Heart left ventricle (tissue), 16 donors: ENCODE measurements around the gene DMBT1. TPM values are rescaled to one million over a fixed set of nuclear protein-coding genes. Genes with fewer than 3 reads are reported as not detected.
A peak's percentile ranks its signal among the peaks of the same experiment; 100 is the strongest.

Source experiments
- ATAC-seq, 4 donors: fragments of 200-7000 bp; cut with Tn5 transposase; one replicate each; pipeline ENCODE4 v1.9.1; 2020 to 2022; ENCODE audit warnings: moderate library complexity in 4 of 4, mild to moderate bottlenecking in 3 of 4, moderate number of reproducible peaks in 1 of 4
- DNase-seq, 5 donors: peaks; one replicate each; pipeline ENCODE4 v3.0.0-alpha.2; 2020
- H3K27ac ChIP-seq, 12 donors: fragments of 200-600 bp; sonication (generic) in 4 of 12; one replicate each; pipeline versions ENCODE4 v1.5.0 to v1.8.0; 2016 to 2022; ENCODE audit warnings: mild to moderate bottlenecking in 2 of 12
- H3K27me3 ChIP-seq, 9 donors: fragments of 200-600 bp; sonication (generic) in 2 of 9; one replicate each; pipeline versions ENCODE4 v1.5.1 to v1.8.0; 2016 to 2022; ENCODE audit warnings: mild to moderate bottlenecking in 3 of 9
- H3K36me3 ChIP-seq, 9 donors: fragments of 200-600 bp; sonication (generic) in 2 of 9; one replicate each; pipeline versions ENCODE4 v1.5.0 to v1.8.0; 2018 to 2022; ENCODE audit warnings: mild to moderate bottlenecking in 2 of 9
- H3K4me1 ChIP-seq, 12 donors: fragments of 200-600 bp; sonication (generic) in 4 of 12; one replicate each; pipeline versions ENCODE4 v1.5.0 to v1.8.0; 2016 to 2022; ENCODE audit warnings: mild to moderate bottlenecking in 3 of 12
- H3K4me3 ChIP-seq, 12 donors: fragments of 200-600 bp; sonication (generic) in 4 of 12; one replicate each; pipeline versions ENCODE4 v1.5.0 to v1.8.0; 2017 to 2022; ENCODE audit warnings: mild to moderate bottlenecking in 9 of 12, moderate library complexity in 4 of 12
- H3K9me3 ChIP-seq, 12 donors: fragments of 200-600 bp; sonication (generic) in 4 of 12; one replicate each; pipeline versions ENCODE4 v1.5.0 to v1.8.0; 2016 to 2022; ENCODE audit warnings: mild to moderate bottlenecking in 1 of 12
- POLR2A ChIP-seq, 2 donors: fragments of 450-650 bp; IDR thresholded peaks; one replicate each; pipeline ENCODE4 v1.6.1; 2017; ENCODE audit warnings: antibody characterized with exemption in 2 of 2, mild to moderate bottlenecking in 2 of 2, moderate library complexity in 2 of 2
- WGBS, 4 donors: extraction: QIAGEN DNeasy Blood & Tissue Kit in 2 of 4; methylation state at CpG; one replicate each; pipeline versions ENCODE4 v1.1.5 to v1.1.7; 2013 to 2018; 5-methylcytosine and 5-hydroxymethylcytosine counted together
- intact Hi-C, 10 donors: fragments of 100-400 bp; cut with DNase I; formaldehyde crosslinking; loops; one replicate each; pipeline versions ENCODE4 v1.11.1 to v1.14.2; 2022
- long read RNA-seq, 3 donors: library from polyadenylated mRNA; unstranded; transcript quantifications; one replicate each; pipeline ENCODE4 v2.0.0, GENCODE V29; 2020 to 2021
- polyA plus RNA-seq, 2 donors: library from polyadenylated mRNA; stranded (reverse); fragments of 200-250 nt; gene quantifications; one replicate each; pipeline ENCODE4 v1.2.3, GENCODE V29; 2013
- total RNA-seq, 9 donors: library from RNA; depleted of rRNA in 2 of 9; stranded (reverse); fragments of >200 nt in 2 of 9; fragmentation: NEBNext Ultra II Directional in 3 of 9; extraction: Animal tissue kit (Norgen Biotek cat#: 25700) in 3 of 9; gene quantifications; one replicate each; pipeline versions ENCODE4 v1.1.0 to v1.2.4, GENCODE V29; 2016 to 2023
- TF ChIP-seq, protein P1 (sequence below), 12 donors: fragments of 200-600 bp; sonication (generic) in 4 of 12; IDR thresholded peaks; one replicate each; pipeline versions ENCODE4 v1.5.0 to v1.8.0; 2018 to 2022; ENCODE audit warnings: antibody characterized with exemption in 12 of 12, mild to moderate bottlenecking in 5 of 12
- donor health status: ischemic (EF 13 %, LVEDD 7.1; RV severe dilation, severe dysfunction).
- donor health status: healthy with polysubstance abuse.
- donor health status: DM: no; HTN: yes; CAD: no.
- donor health status: DM: no; HTN: no; CAD: no.
- donor health status: ischemic (EF 25% LVEDD 6.9; RV normal size, moderate dysfunction).
- donor health status: ischemic (EF 25% LVEDD 5.7; RV mildly dilated, moderate dysfunction).
- donor health status: healthy.
- donor health status: DM: yes; HTN: yes; CAD: no.
- donor health status: ischemic (EF 35%, LVEDD 5.7; RV mildly dilated, moderate dysfunction).
- donor health status: nonischemic (EF 11% LVEDD 7.7; RV severe dilation, severe dysfunction).
- donor health status: DM: yes; HTN: yes; CAD: no.
- donor health status: PGD.
- donor health status: ischemic (EF 29% LVEDD 5.4; RV normal size, mild dysfunction).
- donor health status: nonischemic (EF 23%, LVEDD 6.1; RV moderate dilation, normal function).

The DMBT1 gene
- under 1 TPM in 4 of 9 donors, not detected in 5; 0.04 to 0.49 (median 0.10) TPM for total RNA-seq
- under 1 TPM; 0.04 to 0.30 TPM for polyA plus RNA-seq
- long read RNA-seq, donor 1, result 0 reads
- long read RNA-seq, donor 2, result 0 reads
- long read RNA-seq, donor 3, result 0 reads

DNA sequence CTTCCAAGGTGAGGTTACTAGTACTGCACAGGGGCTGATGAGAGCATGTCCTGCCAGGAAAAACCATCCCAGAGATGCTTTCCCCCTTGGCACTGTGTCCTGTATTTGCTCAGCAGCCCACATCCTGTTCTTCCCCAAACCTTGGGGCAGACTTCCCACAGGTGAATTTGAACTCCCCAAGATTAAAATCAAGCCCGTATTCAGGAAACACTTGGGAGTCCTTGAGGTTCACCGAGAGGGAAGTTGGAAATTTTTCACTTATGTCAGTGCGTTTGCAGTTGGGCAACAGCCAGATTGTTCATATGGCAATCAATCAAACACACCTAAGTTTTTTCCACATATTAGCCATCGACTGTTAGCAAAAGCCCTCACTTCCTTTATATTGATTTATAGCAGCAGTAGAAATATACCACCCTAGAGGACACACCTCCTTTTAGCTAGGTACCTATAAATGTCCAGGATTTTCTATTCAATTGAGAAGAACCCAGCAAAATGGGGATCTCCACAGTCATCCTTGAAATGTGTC, at the start of gene DMBT1:
Gene DMBT1, plus strand, starts transcription at position 476 of the 526 bp plus-strand sequence. Its CDS starts 17 bp downstream, at position 493.
- Histone ChIP-seq H3K9me3 (no peaks in the 10 kb centered on the region), H3K27ac (no peak within 1 kb of the TSS), H3K4me3 (no peak within 1 kb of the TSS), H3K27me3 (peaks cover 0 to 17% (median 0%) of the 10 kb centered on the region in 9 donors), H3K4me1 (peaks cover 0 to 4% (median 0%) of the 10 kb centered on the region in 12 donors), H3K36me3 (no peaks in the 10 kb centered on the region)
- no peak for TF ChIP-seq POLR2A (IDR thresholded peaks at IDR 0.05)
- TF ChIP-seq, protein P1, sequence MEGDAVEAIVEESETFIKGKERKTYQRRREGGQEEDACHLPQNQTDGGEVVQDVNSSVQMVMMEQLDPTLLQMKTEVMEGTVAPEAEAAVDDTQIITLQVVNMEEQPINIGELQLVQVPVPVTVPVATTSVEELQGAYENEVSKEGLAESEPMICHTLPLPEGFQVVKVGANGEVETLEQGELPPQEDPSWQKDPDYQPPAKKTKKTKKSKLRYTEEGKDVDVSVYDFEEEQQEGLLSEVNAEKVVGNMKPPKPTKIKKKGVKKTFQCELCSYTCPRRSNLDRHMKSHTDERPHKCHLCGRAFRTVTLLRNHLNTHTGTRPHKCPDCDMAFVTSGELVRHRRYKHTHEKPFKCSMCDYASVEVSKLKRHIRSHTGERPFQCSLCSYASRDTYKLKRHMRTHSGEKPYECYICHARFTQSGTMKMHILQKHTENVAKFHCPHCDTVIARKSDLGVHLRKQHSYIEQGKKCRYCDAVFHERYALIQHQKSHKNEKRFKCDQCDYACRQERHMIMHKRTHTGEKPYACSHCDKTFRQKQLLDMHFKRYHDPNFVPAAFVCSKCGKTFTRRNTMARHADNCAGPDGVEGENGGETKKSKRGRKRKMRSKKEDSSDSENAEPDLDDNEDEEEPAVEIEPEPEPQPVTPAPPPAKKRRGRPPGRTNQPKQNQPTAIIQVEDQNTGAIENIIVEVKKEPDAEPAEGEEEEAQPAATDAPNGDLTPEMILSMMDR (IDR thresholded peaks at IDR 0.05), result no peak
- DNase-seq (no peak), ATAC-seq (no peak)
- WGBS, 4 donors, result 46 to 49% (median 48%) methylated on average over 4 of the region's 4 CpGs
- intact Hi-C loops, result loop anchor here in 7 of 10 donors (5.0 to 10.0 kb wide), 8 partner anchors 96 to 216 kb away; partner anchors contain the start of gene HTRA1 (in 2 of the 7)

DNA sequence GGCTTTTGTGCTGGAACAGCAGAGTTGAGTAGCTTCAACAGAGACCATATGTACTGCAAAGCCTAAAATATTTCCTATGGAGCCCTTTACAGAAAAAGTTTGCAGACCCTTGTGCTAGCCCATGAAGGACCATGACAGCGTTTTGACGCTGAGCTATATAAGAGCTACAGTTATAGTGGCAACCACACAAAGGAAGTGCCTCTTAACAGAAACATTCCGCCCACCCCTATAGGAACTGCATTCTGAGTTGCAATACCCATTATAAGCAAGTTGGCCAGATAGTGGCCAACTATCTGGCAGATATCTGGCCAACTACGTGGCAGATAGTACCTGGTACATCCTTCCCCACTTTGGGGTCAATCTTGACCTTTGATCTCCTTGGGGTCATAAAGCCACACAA, 47.5 kb upstream of the DMBT1 start:
- H3K36me3 ChIP-seq, result peaks cover 0 to 80% (median 43%) of the 10 kb centered on the region in 9 donors
- intact Hi-C loops, result no loop called here
- no peak for ATAC-seq

DNA sequence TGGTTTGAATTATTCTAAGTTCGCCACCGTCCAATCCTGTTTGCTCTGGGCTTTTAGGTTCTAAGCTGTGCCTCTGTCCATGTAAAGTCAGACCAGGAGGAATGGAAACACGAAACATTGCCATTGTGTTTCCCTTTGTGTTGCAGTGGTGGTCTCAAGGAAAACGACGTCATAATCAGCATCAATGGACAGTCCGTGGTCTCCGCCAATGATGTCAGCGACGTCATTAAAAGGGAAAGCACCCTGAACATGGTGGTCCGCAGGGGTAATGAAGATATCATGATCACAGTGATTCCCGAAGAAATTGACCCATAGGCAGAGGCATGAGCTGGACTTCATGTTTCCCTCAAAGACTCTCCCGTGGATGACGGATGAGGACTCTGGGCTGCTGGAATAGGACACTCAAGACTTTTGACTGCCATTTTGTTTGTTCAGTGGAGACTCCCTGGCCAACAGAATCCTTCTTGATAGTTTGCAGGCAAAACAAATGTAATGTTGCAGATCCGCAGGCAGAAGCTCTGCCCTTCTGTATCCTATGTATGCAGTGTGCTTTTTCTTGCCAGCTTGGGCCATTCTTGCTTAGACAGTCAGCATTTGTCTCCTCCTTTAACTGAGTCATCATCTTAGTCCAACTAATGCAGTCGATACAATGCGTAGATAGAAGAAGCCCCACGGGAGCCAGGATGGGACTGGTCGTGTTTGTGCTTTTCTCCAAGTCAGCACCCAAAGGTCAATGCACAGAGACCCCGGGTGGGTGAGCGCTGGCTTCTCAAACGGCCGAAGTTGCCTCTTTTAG, 46.3 kb upstream of the DMBT1 start:
- TF ChIP-seq, protein P1 (IDR thresholded peaks at IDR 0.05), result no peak
- TF ChIP-seq POLR2A (IDR thresholded peaks at IDR 0.05), result no peak
- DNase-seq (no peak), ATAC-seq (peak in 1 of 4 donors; percentile 17)
- H3K4me3 ChIP-seq, result no peak overlapping the region
- peak overlapping the region in 8 of 12 donors; percentile 18 to 66 (median 34) for H3K27ac ChIP-seq
- peaks cover 0 to 69% (median 32%) of the 10 kb centered on the region in 9 donors for H3K36me3 ChIP-seq
- intact Hi-C loops, result no loop called here
- no peaks in the 10 kb centered on the region for H3K27me3 ChIP-seq
- peaks cover 0 to 25% (median 4%) of the 10 kb centered on the region in 12 donors for H3K4me1 ChIP-seq
- WGBS, 4 donors, result 85 to 91% (median 87%) methylated on average over 22 of the region's 22 CpGs
- no peaks in the 10 kb centered on the region for H3K9me3 ChIP-seq

More for the DNA sequence above, 47.5 kb upstream of the DMBT1 start:
- Histone ChIP-seq H3K27ac (no peak overlapping the region), H3K4me1 (peaks cover 0 to 25% (median 4%) of the 10 kb centered on the region in 12 donors), H3K4me3 (no peak overlapping the region), H3K9me3 (no peaks in the 10 kb centered on the region), H3K27me3 (no peaks in the 10 kb centered on the region)
- no peak for TF ChIP-seq POLR2A (IDR thresholded peaks at IDR 0.05)
- TF ChIP-seq, protein P1 (IDR thresholded peaks at IDR 0.05), result no peak
- WGBS, 4 donors, result 85 to 95% (median 89%) methylated on average over 4 of the region's 4 CpGs
- no peak for DNase-seq

DNA sequence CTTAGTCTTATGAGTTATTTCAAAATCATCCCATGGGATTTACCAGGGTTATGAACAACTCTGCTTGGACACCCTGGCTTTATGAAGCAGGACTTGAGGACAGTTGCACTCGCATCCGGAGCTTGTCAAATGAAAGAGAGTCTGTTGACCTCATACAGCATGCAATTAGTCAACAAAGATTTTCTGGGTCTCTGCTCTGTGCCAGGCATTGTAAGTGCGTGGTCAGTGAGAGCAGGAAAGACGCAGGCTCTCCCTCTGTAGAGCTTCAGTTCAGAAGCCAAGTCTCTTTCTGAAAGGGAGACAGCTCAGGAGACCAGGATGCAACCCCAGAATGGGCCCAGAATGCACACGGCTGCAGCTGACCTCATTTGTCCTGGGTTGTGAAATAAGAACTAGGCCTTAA, 45.5 kb upstream of the DMBT1 start:
- H3K36me3 ChIP-seq, result peaks cover 0 to 61% (median 24%) of the 10 kb centered on the region in 9 donors
- WGBS, 4 donors, result 64 to 76% (median 74%) methylated on average over 5 of the region's 5 CpGs
- TF ChIP-seq POLR2A (IDR thresholded peaks at IDR 0.05), result no peak
- TF ChIP-seq, protein P1 (IDR thresholded peaks at IDR 0.05), result no peak

More for the DNA sequence above, 45.5 kb upstream of the DMBT1 start:
- Histone ChIP-seq H3K4me3 (no peak overlapping the region), H3K27ac (peak overlapping the region in 11 of 12 donors; percentile 23 to 66 (median 38)), H3K4me1 (peaks cover 0 to 25% (median 4%) of the 10 kb centered on the region in 12 donors), H3K9me3 (no peaks in the 10 kb centered on the region), H3K27me3 (no peaks in the 10 kb centered on the region)
- intact Hi-C loops, result no loop called here
- ATAC-seq, result peak; percentile 32 to 83 (median 77)
- DNase-seq, result no peak
